B cell (primary cell): ENCODE results near the gene RPL39L. TPM values are rescaled to one million over a fixed set of nuclear protein-coding genes. Genes with fewer than 3 reads are reported as not detected.

Source experiments
- ATAC-seq: fragments of 200-7000 bp; cut with Tn5 transposase; one replicate; pipeline ENCODE4 v1.10.0; 2021; ENCODE audit warnings: low read depth, mild to moderate bottlenecking, moderate number of reproducible peaks, moderate library complexity
- CTCF ChIA-PET: fragments of 350-600 bp; sonication (Branson Sonifier 250); formaldehyde crosslinking; loops from one replicate; lab custom pipeline; 2021; ENCODE audit warnings: antibody characterized with exemption, inconsistent platforms; lab: Charles Lee
- POLR2A ChIA-PET: fragments of 350-600 bp; sonication (Branson Sonifier 250); formaldehyde crosslinking; loops from one replicate; lab custom pipeline; 2021; ENCODE audit warnings: antibody characterized with exemption; lab: Charles Lee
- DNase-seq: peaks from one replicate; pipeline ENCODE4 v3.0.0; 2013
- H2AFZ ChIP-seq: 2 replicates; pipeline ENCODE4 v1.6.1; 2012; ENCODE audit warnings: mild to moderate bottlenecking, low read depth, low read length; ENCODE audit not compliant: insufficient read depth, poor library complexity, severe bottlenecking
- H3K27ac ChIP-seq, 2 donors: 1 replicate in 1 of 2; 2 replicates in 1 of 2; pipeline ENCODE4 v1.5.1; 2012 to 2013; ENCODE audit warnings: low read length in 2 of 2, mild to moderate bottlenecking in 2 of 2, moderate library complexity in 1 of 2
- H3K27me3 ChIP-seq, 4 experiments: fragments of 200-600 bp in 1 of 4; sonication (generic) in 1 of 4; replicated peaks in 1 of 4; 1 replicate in 2 of 4; 2 replicates in 2 of 4; pipeline versions ENCODE4 v1.6.1 to v1.7.0; 2013 to 2016; ENCODE audit warnings: low read length in 3 of 4, mild to moderate bottlenecking in 2 of 4, mixed read lengths in 1 of 4, moderate library complexity in 1 of 4; ENCODE audit not compliant: insufficient read depth in 4 of 4, control insufficient read depth in 3 of 4; ENCODE audit errors: control extremely low read depth in 1 of 4
- H3K36me3 ChIP-seq, 2 experiments: replicated peaks in 1 of 2; 1 replicate in 1 of 2; 2 replicates in 1 of 2; pipeline versions ENCODE4 v1.6.1 to v1.7.1; 2013; ENCODE audit warnings: low read length in 1 of 2; ENCODE audit not compliant: insufficient read depth in 2 of 2, control insufficient read depth in 1 of 2; ENCODE audit errors: control extremely low read depth in 1 of 2, extremely low read depth in 1 of 2
- H3K4me1 ChIP-seq, 2 donors: fragments of 200-600 bp in 1 of 2; sonication (generic) in 1 of 2; 1 replicate in 1 of 2; 2 replicates in 1 of 2; pipeline versions ENCODE4 v1.5.1 to v1.6.1; 2013 to 2017; ENCODE audit warnings: low read length in 2 of 2; ENCODE audit not compliant: control insufficient read depth in 2 of 2, insufficient read depth in 2 of 2
- H3K4me2 ChIP-seq: replicated peaks from 2 replicates; pipeline ENCODE3; 2012; ENCODE audit warnings: mild to moderate bottlenecking, low read depth, low read length; ENCODE audit not compliant: poor library complexity, severe bottlenecking
- H3K4me3 ChIP-seq, 5 experiments: fragments of 200-600 bp in 1 of 5; sonication (generic) in 1 of 5; 1 replicate in 3 of 5; 2 replicates in 2 of 5; pipeline versions ENCODE4 v1.5.1 to v1.7.0; 2011 to 2016; ENCODE audit warnings: low read length in 4 of 5, mild to moderate bottlenecking in 4 of 5, low read depth in 2 of 5, control low read depth in 1 of 5, moderate library complexity in 1 of 5; ENCODE audit not compliant: insufficient read depth in 1 of 5; ENCODE audit errors: control extremely low read depth in 1 of 5, extremely low read depth in 1 of 5
- H3K79me2 ChIP-seq: fragments of 200-600 bp; sonication (generic); one replicate; pipeline ENCODE4 v1.6.0; 2016; ENCODE audit warnings: low read length; ENCODE audit not compliant: control insufficient read depth, insufficient read depth
- H3K9ac ChIP-seq: fragments of 200-600 bp; sonication (generic); 2 replicates; pipeline ENCODE4 v1.6.1; 2017; ENCODE audit warnings: mild to moderate bottlenecking, low read length, moderate library complexity
- H3K9me3 ChIP-seq, 3 donors: one replicate each; pipeline versions ENCODE4 v1.6.1 to v1.7.1; 2013; ENCODE audit warnings: low read length in 2 of 3; ENCODE audit not compliant: control insufficient read depth in 2 of 3, insufficient read depth in 1 of 3; ENCODE audit errors: control extremely low read depth in 1 of 3
- H4K20me1 ChIP-seq: 2 replicates; pipeline ENCODE4 v1.6.0; 2012; ENCODE audit warnings: mild to moderate bottlenecking, low read length; ENCODE audit not compliant: insufficient read depth, control insufficient read depth, poor library complexity, severe bottlenecking
- H3K27ac Mint-ChIP-seq: one replicate; pipeline ENCODE4 v1.8.0; 2021; ENCODE audit warnings: mixed read lengths
- H3K27me3 Mint-ChIP-seq: one replicate; pipeline ENCODE4 v1.8.0; 2021; ENCODE audit warnings: mixed read lengths
- H3K4me1 Mint-ChIP-seq: one replicate; pipeline ENCODE4 v1.8.0; 2021; ENCODE audit warnings: mixed read lengths
- H3K4me3 Mint-ChIP-seq: one replicate; pipeline ENCODE4 v1.8.0; 2021; ENCODE audit warnings: mixed read lengths
- H3K9me3 Mint-ChIP-seq: one replicate; pipeline ENCODE4 v1.8.0; 2022; ENCODE audit warnings: mixed read lengths; ENCODE audit not compliant: insufficient read depth
- EZH2 ChIP-seq: IDR thresholded peaks from 2 replicates; pipeline ENCODE4 v1.6.1; 2012; ENCODE audit warnings: borderline replicate concordance, low read depth, mild to moderate bottlenecking, moderate library complexity, low read length; ENCODE audit not compliant: insufficient read depth, poor library complexity, severe bottlenecking
- WGBS: methylation state at CpG from one replicate; pipeline ENCODE4 v1.1.5; 2013; ENCODE audit warnings: missing lambda C conversion rate; ENCODE audit not compliant: insufficient coverage; 5-methylcytosine and 5-hydroxymethylcytosine counted together
- intact Hi-C: fragments of 100-400 bp; cut with micrococcal nuclease; formaldehyde crosslinking; loops from one replicate; pipeline ENCODE4 v1.10.0; 2022
- polyA plus RNA-seq: library from polyadenylated mRNA; depleted of rRNA; stranded (reverse); fragments of >200 nt; gene quantifications from 2 replicates; pipeline ENCODE4 v1.2.3, GENCODE V29; 2012
- total RNA-seq, 2 donors: library from RNA; stranded (reverse); fragments of 120-200 nt in 1 of 2; gene quantifications; 1 replicate in 1 of 2; 2 replicates in 1 of 2; pipeline versions ENCODE4 v1.2.3 to v1.2.4, GENCODE V29; 2013 to 2022
- TF ChIP-seq, protein P1 (sequence below): fragments of 200-600 bp; IDR thresholded peaks from one replicate; pipeline ENCODE4 v1.8.0; 2022; ENCODE audit warnings: antibody characterized with exemption, mild to moderate bottlenecking

Gene RPL39L
- total and polyA plus RNA-seq, 2 donors (not counting 1 experiment from before 2014, with no cell fraction given) = 3.1 to 4.5 TPM

- H3K4me1 Mint-ChIP-seq = peaks cover 17% of the 10 kb centered on the region
- H3K27me3 Mint-ChIP-seq = no peaks in the 10 kb centered on the region
- DNase-seq (no peak), ATAC-seq (no peak)
- no peak overlapping the region for H3K27ac Mint-ChIP-seq
- Histone ChIP-seq H3K9me3 (peaks cover 0 to 1% (median 0%) of the 10 kb centered on the region in 3 donors), H3K4me2 (no peak overlapping the region), H3K4me3 (no peak overlapping the region), H3K27me3 (no peaks in the 10 kb centered on the region), H3K36me3 (no peaks in the 10 kb centered on the region), H3K79me2 (no peaks in the 10 kb centered on the region), H3K27ac (no peak overlapping the region), H3K9ac (no peak overlapping the region), H2AFZ (no peak overlapping the region), H4K20me1 (no peaks in the 10 kb centered on the region), H3K4me1 (peaks cover 10 to 11% of the 10 kb centered on the region in 2 donors)
- TF ChIP-seq EZH2 = no peak
- TF ChIP-seq, protein P1, sequence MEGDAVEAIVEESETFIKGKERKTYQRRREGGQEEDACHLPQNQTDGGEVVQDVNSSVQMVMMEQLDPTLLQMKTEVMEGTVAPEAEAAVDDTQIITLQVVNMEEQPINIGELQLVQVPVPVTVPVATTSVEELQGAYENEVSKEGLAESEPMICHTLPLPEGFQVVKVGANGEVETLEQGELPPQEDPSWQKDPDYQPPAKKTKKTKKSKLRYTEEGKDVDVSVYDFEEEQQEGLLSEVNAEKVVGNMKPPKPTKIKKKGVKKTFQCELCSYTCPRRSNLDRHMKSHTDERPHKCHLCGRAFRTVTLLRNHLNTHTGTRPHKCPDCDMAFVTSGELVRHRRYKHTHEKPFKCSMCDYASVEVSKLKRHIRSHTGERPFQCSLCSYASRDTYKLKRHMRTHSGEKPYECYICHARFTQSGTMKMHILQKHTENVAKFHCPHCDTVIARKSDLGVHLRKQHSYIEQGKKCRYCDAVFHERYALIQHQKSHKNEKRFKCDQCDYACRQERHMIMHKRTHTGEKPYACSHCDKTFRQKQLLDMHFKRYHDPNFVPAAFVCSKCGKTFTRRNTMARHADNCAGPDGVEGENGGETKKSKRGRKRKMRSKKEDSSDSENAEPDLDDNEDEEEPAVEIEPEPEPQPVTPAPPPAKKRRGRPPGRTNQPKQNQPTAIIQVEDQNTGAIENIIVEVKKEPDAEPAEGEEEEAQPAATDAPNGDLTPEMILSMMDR = no peak
- ChIA-PET POLR2A (no interaction called here), CTCF (interaction anchor here (1.2 to 6.1 kb wide), 4 partner anchors 11 to 254 kb away, joined by 4 to 56 read pairs (median 8); no protein-coding TSS in a partner anchor)
- H3K9me3 Mint-ChIP-seq = no peaks in the 10 kb centered on the region
- no peak overlapping the region for H3K4me3 Mint-ChIP-seq
- intact Hi-C loops = loop anchor here (5.0 kb wide), 1 partner anchor 36 kb away; no protein-coding TSS in a partner anchor
- 100% methylated on average over 4 of the region's 5 CpGs for WGBS
Measured at GRCh38 chr3:187103251-187103650, 36.0 kb downstream of the RPL39L start.

DNA sequence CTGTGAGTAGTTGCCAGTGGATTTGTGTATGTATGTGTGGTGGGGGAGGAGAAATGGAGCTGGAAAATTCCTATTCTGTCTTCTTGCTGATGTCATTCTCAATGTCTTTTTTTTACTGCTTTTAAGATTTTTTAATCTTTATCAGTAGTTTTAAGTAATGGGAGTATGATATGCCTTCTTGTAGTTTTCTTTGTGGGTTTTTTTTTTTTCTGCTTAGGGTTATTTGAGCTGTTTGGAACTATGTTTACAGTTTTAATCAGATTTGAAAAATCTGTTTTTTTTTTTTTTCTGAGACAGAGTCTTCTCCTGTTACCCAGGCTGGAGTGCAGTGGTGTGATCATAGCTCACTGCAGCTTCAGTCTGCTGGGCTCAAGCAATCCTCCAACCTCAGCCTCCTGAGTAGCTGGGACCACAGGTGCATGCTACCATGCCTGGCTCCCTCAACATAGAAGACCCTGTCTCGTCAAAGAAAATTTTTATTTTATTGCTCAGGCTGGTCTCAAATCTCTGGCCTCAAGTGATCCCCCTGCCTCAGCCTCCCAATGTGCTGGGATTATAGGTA is 37.1 kb downstream of the RPL39L start:
- Histone ChIP-seq H4K20me1 (no peaks in the 10 kb centered on the region), H3K79me2 (no peaks in the 10 kb centered on the region), H3K4me1 (peaks cover 10 to 11% of the 10 kb centered on the region in 2 donors), H3K27ac (peak overlapping the region in 1 of 2 donors; percentile 14), H3K9me3 (peaks cover 0 to 1% (median 0%) of the 10 kb centered on the region in 3 donors), H3K9ac (peak overlapping the region; percentile 40), H3K4me3 (peak overlapping the region in 4 of 5 experiments; percentile 3 to 46 (median 24)), H3K27me3 (no peaks in the 10 kb centered on the region), H3K36me3 (no peaks in the 10 kb centered on the region), H3K4me2 (peak overlapping the region; percentile 58), H2AFZ (peak overlapping the region; percentile 68)
- no peak for TF ChIP-seq EZH2
- TF ChIP-seq, protein P1 = no peak
- DNase-seq (no peak), ATAC-seq (no peak)
- Mint-ChIP-seq H3K27ac (peak overlapping the region; percentile 26), H3K4me1 (peaks cover 23% of the 10 kb centered on the region), H3K9me3 (no peaks in the 10 kb centered on the region), H3K4me3 (peak overlapping the region; percentile 74), H3K27me3 (no peaks in the 10 kb centered on the region)
- intact Hi-C loops = loop anchor here (5.0 kb wide), 1 partner anchor 35 kb away; no protein-coding TSS in a partner anchor
- ChIA-PET POLR2A (interaction anchor here (0.6 to 1.4 kb wide), 2 partner anchors 29 to 319 kb away, joined by 3 to 5 read pairs; partner anchors contain the start of gene EIF4A2), CTCF (interaction anchor here (0.7 to 6.1 kb wide), 10 partner anchors 12 to 487 kb away, joined by 3 to 56 read pairs (median 6); no protein-coding TSS in a partner anchor)
- no CpG with 5 or more reads among the region's 1 CpG for WGBS
